Kidney (tissue), 14 donors: ENCODE measurements around the gene MIPEP. TPM values are rescaled to one million over a fixed set of nuclear protein-coding genes. Genes with fewer than 3 reads are reported as not detected.
A peak's percentile ranks its signal among the peaks of the same experiment; 100 is the strongest.

Experiments
- DNase-seq, 5 donors: peaks; one replicate each; pipeline ENCODE4 v3.0.0-alpha.2; 2013 to 2020
- FAIRE-seq: peaks from 2 replicates; lab custom pipeline; 2012; peaks lifted over from hg19 to GRCh38; lab: Jason Lieb, UNC
- H3K27ac ChIP-seq, 2 donors: one replicate each; pipeline ENCODE4 v1.7.0; 2013; ENCODE audit warnings: low read depth in 2 of 2, low read length in 2 of 2, inconsistent platforms in 1 of 2
- H3K27me3 ChIP-seq: one replicate; pipeline ENCODE4 v1.7.1; 2013; ENCODE audit warnings: low read length, inconsistent platforms; ENCODE audit not compliant: control insufficient read depth, insufficient read depth
- H3K36me3 ChIP-seq, 3 donors: one replicate each; pipeline versions ENCODE4 v1.7.0 to v1.7.1; 2013; ENCODE audit warnings: low read length in 3 of 3, control low read depth in 1 of 3, inconsistent platforms in 1 of 3; ENCODE audit not compliant: insufficient read depth in 3 of 3, control insufficient read depth in 2 of 3
- H3K4me1 ChIP-seq, 3 donors: one replicate each; pipeline versions ENCODE4 v1.7.0 to v1.7.1; 2013; ENCODE audit warnings: low read length in 3 of 3, inconsistent platforms in 1 of 3, low read depth in 1 of 3; ENCODE audit not compliant: control insufficient read depth in 2 of 3, insufficient read depth in 2 of 3
- H3K4me3 ChIP-seq, 3 donors: one replicate each; pipeline versions ENCODE4 v1.7.0 to v1.8.1; 2013; ENCODE audit warnings: low read length in 3 of 3, control low read depth in 1 of 3, inconsistent platforms in 1 of 3
- H3K9ac ChIP-seq, 3 donors: one replicate each; pipeline versions ENCODE4 v1.7.0 to v1.7.1; 2013; ENCODE audit warnings: low read length in 3 of 3, control low read depth in 1 of 3, inconsistent platforms in 1 of 3
- H3K9me3 ChIP-seq, 3 donors: one replicate each; pipeline versions ENCODE4 v1.7.0 to v1.7.1; 2013; ENCODE audit warnings: low read length in 3 of 3, control low read depth in 1 of 3, inconsistent platforms in 1 of 3; ENCODE audit not compliant: control insufficient read depth in 2 of 3, insufficient read depth in 1 of 3
- intact Hi-C: fragments of 100-400 bp; cut with DNase I; formaldehyde crosslinking; loops from one replicate; pipeline ENCODE4 v1.11.1; 2022
- polyA plus RNA-seq: library from polyadenylated mRNA; stranded (reverse); fragments of 350-450 nt; fragmentation: Illumina TruSeq; extraction: RNeasy Lipid Tissue Mini Kit (QIAGEN cat#74804); gene quantifications from one replicate; pipeline ENCODE4 v1.2.3, GENCODE V29; 2014; ENCODE audit warnings: low read depth, low replicate concordance; ENCODE audit not compliant: insufficient read depth
- total RNA-seq: library from RNA; stranded (reverse); fragmentation: NEBNext Ultra II Directional; extraction: Animal tissue kit (Norgen Biotek cat#: 25700); gene quantifications from one replicate; pipeline ENCODE4 v1.2.1, GENCODE V29; 2021
- TF ChIP-seq, protein P1 (sequence below): IDR thresholded peaks from 3 replicates; pipeline ENCODE4 v1.5.1; 2012; ENCODE audit warnings: mild to moderate bottlenecking, moderate library complexity, borderline replicate concordance; ENCODE audit not compliant: insufficient read depth; ENCODE audit errors: extremely low read depth
- donor health status: control.
- donor health status: control.
- donor health status: control.
- donor health status: control.
- donor health status: control.
- donor health status: DM: yes; HTN: yes; CAD: no.
- donor health status: Normal renal cell carcinoma (clear cell type).

MIPEP gene
- total and polyA plus RNA-seq, 2 donors from 2014 or later = 29.1 to 46.8 TPM

DNA sequence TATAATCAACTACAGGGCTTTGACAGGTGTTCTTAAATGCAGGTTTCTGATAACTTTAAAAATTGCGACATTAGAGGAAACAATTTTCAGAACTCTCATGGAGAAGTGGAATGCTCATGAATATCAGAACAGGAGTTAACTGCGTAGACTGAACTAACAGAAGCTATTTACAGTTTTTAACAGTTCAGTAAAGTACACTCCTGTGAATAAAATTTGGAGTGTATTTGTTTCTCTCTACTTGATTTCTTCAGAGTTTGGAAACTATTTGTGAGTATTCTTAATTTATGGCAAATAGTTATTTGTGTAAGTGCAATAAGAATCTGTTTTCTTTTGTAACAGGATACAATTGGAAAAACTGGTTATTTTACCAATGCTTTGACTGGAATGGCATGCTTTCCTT is 204.6 kb downstream of the MIPEP start:
- Histone ChIP-seq H3K9ac (no peak overlapping the region), H3K4me1 (peaks cover 5 to 17% (median 17%) of the 10 kb centered on the region in 3 donors), H3K27me3 (no peaks in the 10 kb centered on the region), H3K36me3 (no peaks in the 10 kb centered on the region), H3K4me3 (no peak overlapping the region), H3K9me3 (peaks cover 0 to 11% (median 0%) of the 10 kb centered on the region in 3 donors), H3K27ac (no peak overlapping the region)
- TF ChIP-seq, protein P1, sequence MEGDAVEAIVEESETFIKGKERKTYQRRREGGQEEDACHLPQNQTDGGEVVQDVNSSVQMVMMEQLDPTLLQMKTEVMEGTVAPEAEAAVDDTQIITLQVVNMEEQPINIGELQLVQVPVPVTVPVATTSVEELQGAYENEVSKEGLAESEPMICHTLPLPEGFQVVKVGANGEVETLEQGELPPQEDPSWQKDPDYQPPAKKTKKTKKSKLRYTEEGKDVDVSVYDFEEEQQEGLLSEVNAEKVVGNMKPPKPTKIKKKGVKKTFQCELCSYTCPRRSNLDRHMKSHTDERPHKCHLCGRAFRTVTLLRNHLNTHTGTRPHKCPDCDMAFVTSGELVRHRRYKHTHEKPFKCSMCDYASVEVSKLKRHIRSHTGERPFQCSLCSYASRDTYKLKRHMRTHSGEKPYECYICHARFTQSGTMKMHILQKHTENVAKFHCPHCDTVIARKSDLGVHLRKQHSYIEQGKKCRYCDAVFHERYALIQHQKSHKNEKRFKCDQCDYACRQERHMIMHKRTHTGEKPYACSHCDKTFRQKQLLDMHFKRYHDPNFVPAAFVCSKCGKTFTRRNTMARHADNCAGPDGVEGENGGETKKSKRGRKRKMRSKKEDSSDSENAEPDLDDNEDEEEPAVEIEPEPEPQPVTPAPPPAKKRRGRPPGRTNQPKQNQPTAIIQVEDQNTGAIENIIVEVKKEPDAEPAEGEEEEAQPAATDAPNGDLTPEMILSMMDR = no peak
- FAIRE-seq (no peak), DNase-seq (no peak)
- intact Hi-C loops = no loop called here

DNA sequence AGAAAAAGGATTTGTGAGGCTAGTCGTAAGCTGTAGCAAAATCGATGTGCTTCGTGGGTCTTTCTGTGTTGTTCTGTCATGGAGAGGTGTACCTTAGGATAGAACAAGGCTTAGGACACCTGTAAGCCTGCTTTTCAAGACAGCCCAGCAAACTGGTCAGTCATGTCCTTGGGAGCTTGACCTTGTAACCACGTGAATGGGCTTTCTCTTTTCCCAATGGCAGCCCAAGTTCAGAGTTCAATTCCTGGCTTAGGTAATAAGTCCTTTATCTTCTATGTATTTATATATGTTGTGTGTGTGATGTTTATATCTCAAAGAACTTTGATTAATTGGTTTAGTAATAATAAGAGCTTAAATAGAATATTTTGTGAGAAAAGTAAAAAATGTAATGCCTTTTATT is 206.1 kb downstream of the MIPEP start:
- FAIRE-seq (no peak), DNase-seq (no peak)
- Histone ChIP-seq H3K9ac (no peak overlapping the region), H3K4me3 (no peak overlapping the region), H3K9me3 (peaks cover 0 to 11% (median 0%) of the 10 kb centered on the region in 3 donors), H3K4me1 (peaks cover 14 to 21% (median 20%) of the 10 kb centered on the region in 3 donors), H3K27ac (no peak overlapping the region), H3K36me3 (no peaks in the 10 kb centered on the region), H3K27me3 (no peaks in the 10 kb centered on the region)
- intact Hi-C loops = no loop called here
- TF ChIP-seq, protein P1 = no peak

DNA sequence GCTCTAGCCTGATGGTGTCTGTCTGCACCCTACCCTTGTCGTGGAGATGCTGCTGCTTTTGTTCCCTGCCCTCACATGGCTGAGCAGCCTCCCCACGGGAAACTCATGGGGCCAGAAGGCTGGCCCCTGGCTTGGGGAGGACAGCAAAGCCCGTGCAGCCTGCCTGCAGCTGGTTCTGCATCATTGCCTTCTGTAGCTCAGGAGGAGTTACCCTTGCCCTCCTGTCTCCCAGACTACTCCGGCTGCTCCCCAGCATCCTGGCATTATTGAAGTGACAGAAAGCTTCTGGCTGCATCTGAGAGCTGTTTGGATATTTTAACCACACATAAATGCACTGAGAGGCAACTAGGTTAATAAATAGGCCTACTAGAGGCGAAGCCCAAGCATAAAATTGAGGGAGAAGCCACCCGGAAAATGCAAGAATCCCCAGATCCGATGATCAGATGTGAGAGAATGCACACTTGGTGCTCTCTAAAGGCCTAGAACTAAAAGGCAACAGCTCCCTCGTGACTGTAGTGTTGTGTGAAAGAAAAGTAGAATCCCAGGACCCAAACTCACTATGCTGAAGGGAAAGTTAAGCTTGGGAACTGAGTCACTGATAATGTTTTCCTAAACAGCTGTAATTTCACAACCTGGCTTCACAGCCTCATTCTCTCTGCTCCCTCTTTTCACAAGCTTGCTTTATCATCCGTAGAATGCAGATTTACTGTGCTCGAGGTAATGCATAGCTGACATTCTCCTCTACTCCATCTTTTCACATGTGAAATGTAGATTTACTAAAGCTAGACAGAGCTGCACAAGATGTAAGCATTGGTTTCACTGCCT is 208.1 kb downstream of the MIPEP start:
- DNase-seq = peak in 4 of 5 donors; percentile 54 to 73 (median 70)
- intact Hi-C loops = no loop called here
- no peak for FAIRE-seq
- Histone ChIP-seq H3K4me3 (no peak overlapping the region), H3K4me1 (peaks cover 14 to 26% (median 21%) of the 10 kb centered on the region in 3 donors), H3K9me3 (peaks cover 0 to 11% (median 0%) of the 10 kb centered on the region in 3 donors), H3K9ac (no peak overlapping the region), H3K36me3 (no peaks in the 10 kb centered on the region), H3K27me3 (no peaks in the 10 kb centered on the region), H3K27ac (peak overlapping the region in 1 of 2 donors; percentile 17)
- TF ChIP-seq, protein P1 = no peak

Other genes with a start within 250 kb of the MIPEP start
- not detected for gene C1QTNF9B, start 8.1 kb upstream of the MIPEP start, total RNA-seq
- gene C1QTNF9B, start 8.1 kb upstream of the MIPEP start, polyA plus RNA-seq = not detected